H1 (cell line): ENCODE results near the gene KRTAP9-2. TPM values are rescaled to one million over a fixed set of nuclear protein-coding genes. Genes with fewer than 3 reads are reported as not detected.

Experiments used
- CTCF ChIA-PET: fragments of 300-600 bp; sonication (Branson Sonifier 250); formaldehyde crosslinking; loops from one replicate; lab custom pipeline; 2021; ENCODE audit not compliant: partially characterized antibody; lab: Charles Lee
- POLR2A ChIA-PET: fragments of 300-600 bp; sonication (Branson Sonifier 250); formaldehyde crosslinking; loops from one replicate; lab custom pipeline; 2021; ENCODE audit warnings: inconsistent platforms; ENCODE audit not compliant: partially characterized antibody; lab: Charles Lee
- DNase-seq, 2 experiments: peaks; one replicate each; pipeline versions ENCODE4 v3.0.0 to v3.0.0-alpha.2; 2010 to 2022; ENCODE audit warnings: low spot score in 2 of 2, low read depth in 1 of 2, mixed read lengths in 1 of 2
- FAIRE-seq: peaks from 2 replicates; lab custom pipeline; 2011; peaks lifted over from hg19 to GRCh38; lab: Jason Lieb, UNC
- H2AFZ ChIP-seq: 2 replicates; pipeline ENCODE4 v1.8.1; 2012; ENCODE audit warnings: low read length, inconsistent platforms
- H2AK5ac ChIP-seq: 2 replicates; pipeline ENCODE4 v1.6.1; 2013; ENCODE audit warnings: low read depth, low read length
- H2BK120ac ChIP-seq: replicated peaks from 2 replicates; pipeline ENCODE3; 2013; ENCODE audit warnings: low read depth, low read length, inconsistent platforms
- H2BK12ac ChIP-seq: 2 replicates; pipeline ENCODE4 v1.6.1; 2013; ENCODE audit warnings: low read depth, low read length
- H2BK15ac ChIP-seq: 2 replicates; pipeline ENCODE4 v1.6.1; 2013; ENCODE audit warnings: low read length
- H2BK20ac ChIP-seq: 2 replicates; pipeline ENCODE4 v1.6.1; 2013; ENCODE audit warnings: low read length
- H2BK5ac ChIP-seq: 2 replicates; pipeline ENCODE4 v1.6.1; 2013; ENCODE audit warnings: low read depth, low read length
- H3K14ac ChIP-seq: 2 replicates; pipeline ENCODE4 v1.6.1; 2013; ENCODE audit warnings: inconsistent platforms; ENCODE audit not compliant: insufficient read length
- H3K18ac ChIP-seq: 2 replicates; pipeline ENCODE4 v1.6.1; 2013; ENCODE audit warnings: low read length; ENCODE audit errors: extremely low read depth
- H3K23ac ChIP-seq: 2 replicates; pipeline ENCODE4 v1.6.1; 2013; ENCODE audit warnings: inconsistent platforms; ENCODE audit not compliant: insufficient read length
- H3K23me2 ChIP-seq: 2 replicates; pipeline ENCODE4 v1.6.1; 2013; ENCODE audit warnings: low read depth, low read length
- H3K27ac ChIP-seq: 2 replicates; pipeline ENCODE4 v1.6.1; 2011; ENCODE audit warnings: low read depth, low read length, inconsistent platforms
- H3K27me3 ChIP-seq, 4 experiments: replicated peaks in 1 of 4; 1 replicate in 1 of 4; 2 replicates in 3 of 4; pipeline versions ENCODE4 v1.6.1 to v1.8.1; 2011 to 2013; ENCODE audit warnings: low read length in 3 of 4, mild to moderate bottlenecking in 3 of 4, inconsistent platforms in 2 of 4, mixed read lengths in 2 of 4, moderate library complexity in 1 of 4; ENCODE audit not compliant: control insufficient read depth in 3 of 4, insufficient read depth in 3 of 4; ENCODE audit errors: extremely low read depth in 1 of 4
- H3K36me3 ChIP-seq, 4 experiments: 2 replicates each; pipeline versions ENCODE4 v1.6.1 to v1.8.1; 2011 to 2013; ENCODE audit warnings: mild to moderate bottlenecking in 4 of 4, low read length in 3 of 4, moderate library complexity in 2 of 4, control low read depth in 1 of 4, inconsistent platforms in 1 of 4; ENCODE audit not compliant: insufficient read depth in 4 of 4, control insufficient read depth in 2 of 4
- H3K4ac ChIP-seq: replicated peaks from 2 replicates; pipeline ENCODE3; 2013; ENCODE audit warnings: low read length, low read depth, mixed read lengths, inconsistent platforms; ENCODE audit not compliant: insufficient read length
- H3K4me1 ChIP-seq, 4 experiments: replicated peaks in 1 of 4; 1 replicate in 1 of 4; 2 replicates in 3 of 4; pipeline versions ENCODE4 v1.6.1 to v1.8.1; 2011 to 2013; ENCODE audit warnings: low read length in 3 of 4, inconsistent platforms in 2 of 4, mixed read lengths in 1 of 4; ENCODE audit not compliant: insufficient read depth in 4 of 4, control insufficient read depth in 3 of 4
- H3K4me2 ChIP-seq, 2 experiments: 2 replicates each; pipeline versions ENCODE4 v1.6.1 to v1.8.1; 2011 to 2013; ENCODE audit warnings: low read depth in 2 of 2, low read length in 2 of 2, control low read depth in 1 of 2, inconsistent platforms in 1 of 2, mild to moderate bottlenecking in 1 of 2; ENCODE audit not compliant: insufficient read depth in 1 of 2
- H3K4me3 ChIP-seq, 4 experiments: fragments of 200-600, 300-600 bp in 1 of 4; sonication (generic), shearing (Covaris generic), sonication (Bioruptor Twin) in 1 of 4; 2 replicates each; pipeline versions ENCODE4 v1.5.1 to v1.8.1; 2011 to 2016; ENCODE audit warnings: low read length in 4 of 4, low read depth in 3 of 4, control low read depth in 2 of 4, inconsistent platforms in 2 of 4, mild to moderate bottlenecking in 2 of 4, mixed read lengths in 1 of 4, moderate library complexity in 1 of 4; ENCODE audit not compliant: insufficient read depth in 2 of 4; ENCODE audit errors: extremely low read depth in 1 of 4
- H3K56ac ChIP-seq: replicated peaks from 2 replicates; pipeline ENCODE3; 2013; ENCODE audit warnings: low read depth, mild to moderate bottlenecking, mixed read lengths, low read length, inconsistent platforms; ENCODE audit not compliant: insufficient read length
- H3K79me1 ChIP-seq: 2 replicates; pipeline ENCODE4 v1.6.1; 2013; ENCODE audit warnings: low read depth, low read length, control low read depth
- H3K79me2 ChIP-seq, 2 experiments: 2 replicates each; pipeline versions ENCODE4 v1.6.1 to v1.8.1; 2012 to 2013; ENCODE audit warnings: low read length in 2 of 2, mild to moderate bottlenecking in 2 of 2, inconsistent platforms in 1 of 2; ENCODE audit not compliant: insufficient read depth in 2 of 2, control insufficient read depth in 1 of 2
- H3K9ac ChIP-seq, 4 experiments: replicated peaks in 1 of 4; 1 replicate in 1 of 4; 2 replicates in 3 of 4; pipeline versions ENCODE4 v1.6.1 to v1.8.1; 2011 to 2013; ENCODE audit warnings: low read depth in 3 of 4, low read length in 3 of 4, control low read depth in 2 of 4, mild to moderate bottlenecking in 2 of 4, moderate library complexity in 2 of 4, inconsistent platforms in 1 of 4; ENCODE audit errors: extremely low read depth in 1 of 4
- H3K9me3 ChIP-seq, 2 experiments: 2 replicates each; pipeline versions ENCODE4 v1.6.1 to v1.8.1; 2012 to 2013; ENCODE audit warnings: mild to moderate bottlenecking in 2 of 2, moderate library complexity in 2 of 2, control low read depth in 1 of 2, inconsistent platforms in 1 of 2, low read depth in 1 of 2, low read length in 1 of 2, mixed read lengths in 1 of 2; ENCODE audit not compliant: insufficient read depth in 2 of 2
- H4K20me1 ChIP-seq, 2 experiments: replicated peaks in 1 of 2; 2 replicates each; pipeline versions ENCODE3 to v1.8.1; 2011 to 2013; ENCODE audit warnings: inconsistent platforms in 2 of 2, low read length in 2 of 2, mild to moderate bottlenecking in 1 of 2; ENCODE audit not compliant: insufficient read depth in 2 of 2, control insufficient read depth in 1 of 2
- H4K5ac ChIP-seq: 2 replicates; pipeline ENCODE4 v1.6.1; 2013; ENCODE audit warnings: low read length, low read depth, mixed read lengths, inconsistent platforms; ENCODE audit not compliant: insufficient read length
- H4K8ac ChIP-seq: 2 replicates; pipeline ENCODE4 v1.8.0; 2013; ENCODE audit warnings: mild to moderate bottlenecking, moderate library complexity, low read length, inconsistent platforms; ENCODE audit not compliant: insufficient read depth; ENCODE audit errors: extremely low read depth
- H4K91ac ChIP-seq: replicated peaks from 2 replicates; pipeline ENCODE3; 2013; ENCODE audit warnings: low read length, mixed read lengths, inconsistent platforms; ENCODE audit not compliant: insufficient read length
- BCL11A ChIP-seq, 2 experiments: IDR thresholded peaks; one replicate each; pipeline ENCODE4 v1.6.1; 2011; ENCODE audit warnings: low read depth in 2 of 2, low read length in 2 of 2, mild to moderate bottlenecking in 2 of 2
- CEBPB ChIP-seq: IDR thresholded peaks from 2 replicates; pipeline ENCODE4 v1.6.1; 2012; ENCODE audit warnings: low read depth, low read length
- CHD1 ChIP-seq: IDR thresholded peaks from 2 replicates; pipeline ENCODE4 v1.6.1; 2012; ENCODE audit warnings: low read depth, low read length, improper control_type of control experiment
- CHD2 ChIP-seq: IDR thresholded peaks from 2 replicates; pipeline ENCODE4 v1.6.1; 2012; ENCODE audit warnings: low read length, improper control_type of control experiment
- EP300 ChIP-seq, 2 experiments: IDR thresholded peaks; 1 replicate in 1 of 2; 2 replicates in 1 of 2; pipeline ENCODE4 v1.6.1; 2011 to 2012; ENCODE audit warnings: low read depth in 2 of 2, low read length in 2 of 2, mild to moderate bottlenecking in 2 of 2, borderline replicate concordance in 1 of 2, inconsistent platforms in 1 of 2, moderate library complexity in 1 of 2
- FOSL1 ChIP-seq: IDR thresholded peaks from 2 replicates; pipeline ENCODE4 v1.6.1; 2011; ENCODE audit warnings: mild to moderate bottlenecking, low read depth, low read length, moderate library complexity; ENCODE audit not compliant: insufficient read depth
- GTF2F1 ChIP-seq: IDR thresholded peaks from 2 replicates; pipeline ENCODE4 v1.6.1; 2012; ENCODE audit warnings: low read depth, low read length, improper control_type of control experiment, borderline replicate concordance
- HDAC2 ChIP-seq, 2 experiments: fragments of 300-600 bp in 1 of 2; sonication (generic) in 1 of 2; IDR thresholded peaks; 2 replicates each; pipeline ENCODE4 v1.6.1; 2011 to 2012; ENCODE audit warnings: low read depth in 2 of 2, low read length in 2 of 2, mild to moderate bottlenecking in 2 of 2, moderate library complexity in 2 of 2, borderline replicate concordance in 1 of 2, inconsistent platforms in 1 of 2
- NANOG ChIP-seq: IDR thresholded peaks from 2 replicates; pipeline ENCODE4 v1.6.1; 2011; ENCODE audit warnings: low read length, low read depth, mild to moderate bottlenecking, inconsistent platforms; ENCODE audit not compliant: insufficient read depth, poor library complexity, severe bottlenecking
- PHF8 ChIP-seq: fragments of 200-600 bp; sonication (generic); conservative IDR thresholded peaks from 2 replicates; pipeline ENCODE4 v1.7.1; 2012; ENCODE audit warnings: low read depth, mild to moderate bottlenecking, inconsistent platforms, low read length, moderate library complexity
- RFX5 ChIP-seq: IDR thresholded peaks from 2 replicates; pipeline ENCODE4 v1.6.1; 2011; ENCODE audit warnings: low read depth, low read length, improper control_type of control experiment, borderline replicate concordance
- SIN3A ChIP-seq, 2 experiments: IDR thresholded peaks in 1 of 2; conservative IDR thresholded peaks in 1 of 2; 2 replicates each; pipeline ENCODE4 v1.6.1; 2011 to 2012; ENCODE audit warnings: low read length in 2 of 2, improper control_type of control experiment in 1 of 2, low read depth in 1 of 2, mild to moderate bottlenecking in 1 of 2
- SIX5 ChIP-seq: IDR thresholded peaks from 2 replicates; pipeline ENCODE4 v1.6.1; 2011; ENCODE audit warnings: mild to moderate bottlenecking, low read depth, low read length
- SP2 ChIP-seq: IDR thresholded peaks from 2 replicates; pipeline ENCODE4 v1.6.1; 2012; ENCODE audit warnings: mild to moderate bottlenecking, low read length, inconsistent platforms
- SP4 ChIP-seq: IDR thresholded peaks from 2 replicates; pipeline ENCODE4 v1.6.1; 2012; ENCODE audit warnings: low read length, inconsistent platforms
- WGBS, 2 experiments: shearing (Covaris generic) in 1 of 2; methylation state at CpG; one replicate each; pipeline versions ENCODE4 v1.1.6 to v1.1.7; 2013 to 2015; ENCODE audit warnings: low lambda C conversion rate in 2 of 2, mixed read lengths in 2 of 2, inconsistent platforms in 1 of 2, low coverage in 1 of 2, missing lambda C conversion rate in 1 of 2; ENCODE audit not compliant: insufficient replicate concordance in 2 of 2, insufficient coverage in 1 of 2, insufficient read length in 1 of 2; ENCODE audit errors: extremely low coverage in 1 of 2, missing lambda C conversion rate in 1 of 2; 5-methylcytosine and 5-hydroxymethylcytosine counted together
- polyA plus RNA-seq, 7 experiments: library from polyadenylated mRNA; depleted of rRNA in 3 of 7; stranded (reverse) in 5 of 7; unstranded in 2 of 7; fragments of >200 nt in 5 of 7; fragments of 200-250 nt in 2 of 7; gene quantifications; 1 replicate in 5 of 7; 2 replicates in 1 of 7; 4 replicates in 1 of 7; pipeline versions ENCODE4 v1.2.1 to v1.2.3, GENCODE V29; 2011 to 2013; ENCODE audit warnings: missing spikeins in 2 of 7, mixed read lengths in 2 of 7
- total RNA-seq: library from RNA; stranded (reverse); fragmentation: NEBNext Ultra II Directional; extraction: Animal tissue kit (Norgen Biotek cat#: 25700); gene quantifications from 2 replicates; pipeline ENCODE4 v1.2.1, GENCODE V29; 2021

The KRTAP9-2 gene
- total and polyA plus RNA-seq, 2 of the 8 experiments (the other 6 are each of a cell fraction or from before 2014, with no cell fraction given): not detected

DNA sequence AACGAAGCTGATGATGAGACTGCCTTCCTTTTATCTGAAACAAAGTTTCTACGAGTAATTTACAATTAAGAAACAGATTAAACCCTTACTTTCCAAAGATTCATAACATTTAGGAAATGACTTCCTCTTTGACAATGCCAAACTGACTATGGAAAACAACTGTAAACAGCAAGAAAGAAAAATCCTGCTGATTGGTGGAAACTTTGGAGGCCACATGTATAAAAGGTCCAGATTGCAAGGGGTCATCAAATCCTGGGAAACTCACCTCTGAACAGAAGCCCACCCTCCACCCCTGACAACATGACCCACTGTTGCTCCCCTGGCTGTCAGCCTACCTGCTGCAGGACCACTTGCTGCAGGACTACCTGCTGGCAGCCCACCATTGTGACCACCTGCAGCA is 38.6 kb downstream of the KRTAP9-2 start, which contains the start of gene KRTAP9-6:
KRTAP9-6 (plus strand) TSS at position 301 of the 400 bp plus-strand sequence; CDS start at position 301, 0 bp downstream.
- H2BK5ac ChIP-seq: no peak within 1 kb of the TSS
- H2BK12ac ChIP-seq: no peak within 1 kb of the TSS
- no peak within 1 kb of the TSS for H2BK20ac ChIP-seq
- H3K79me1 ChIP-seq: no peaks in the 10 kb centered on the region
- H3K14ac ChIP-seq: no peak within 1 kb of the TSS
- no peak within 1 kb of the TSS for H3K56ac ChIP-seq
- H3K9me3 ChIP-seq: no peaks in the 10 kb centered on the region
- H3K79me2 ChIP-seq: no peaks in the 10 kb centered on the region
- no peak within 1 kb of the TSS for H4K8ac ChIP-seq
- H3K23ac ChIP-seq: no peak within 1 kb of the TSS
- no peak for FAIRE-seq
- ChIA-PET CTCF (no interaction called here), POLR2A (no interaction called here)
- H2AK5ac ChIP-seq: no peak within 1 kb of the TSS
- no peak within 1 kb of the TSS for H3K18ac ChIP-seq
- H4K20me1 ChIP-seq: no peaks in the 10 kb centered on the region
- no peak within 1 kb of the TSS for H4K5ac ChIP-seq
- H2BK120ac ChIP-seq: no peak within 1 kb of the TSS
- no peaks in the 10 kb centered on the region for H3K23me2 ChIP-seq
- no peak within 1 kb of the TSS for H3K4me2 ChIP-seq
- no peak within 1 kb of the TSS for H2BK15ac ChIP-seq
- no peak within 1 kb of the TSS for H3K4ac ChIP-seq
- H3K36me3 ChIP-seq: no peaks in the 10 kb centered on the region
- WGBS, 2 experiments: 94% methylated on average over 2 of the region's 2 CpGs; no CpG with 5 or more reads in 1 of the 2 experiments
- no peak for DNase-seq
- no peak within 1 kb of the TSS for H4K91ac ChIP-seq
- no peak within 1 kb of the TSS for H3K9ac ChIP-seq
- no peak within 1 kb of the TSS for H2AFZ ChIP-seq
- H3K27ac ChIP-seq: no peak within 1 kb of the TSS
- H3K4me1 ChIP-seq: no peaks in the 10 kb centered on the region
- no peaks in the 10 kb centered on the region for H3K27me3 ChIP-seq
- H3K4me3 ChIP-seq: no peak within 1 kb of the TSS
- TF ChIP-seq NANOG (no peak), BCL11A (IDR thresholded peaks at IDR 0.05; ENCODE audit: low read depth in 2 of 2, low read length in 2 of 2) (no peak), CEBPB (no peak), GTF2F1 (no peak), SP2 (no peak), FOSL1 (no peak), HDAC2 (IDR thresholded peaks at IDR 0.05; ENCODE audit: borderline replicate concordance in 1 of 2, low read depth in 2 of 2, low read length in 2 of 2) (no peak), RFX5 (no peak), CHD2 (no peak), CHD1 (no peak), PHF8 (no peak), EP300 (IDR thresholded peaks at IDR 0.05; ENCODE audit: borderline replicate concordance in 1 of 2, low read depth in 2 of 2, low read length in 2 of 2) (no peak), SIX5 (no peak), SIN3A (conservative IDR thresholded peaks at IDR 0.05 in 1 of 2, IDR thresholded peaks at IDR 0.05 in 1 of 2; ENCODE audit: low read depth in 1 of 2, low read length in 2 of 2) (no peak), SP4 (no peak)
